OCI-LY3 (cell line): ENCODE results near the gene ELMO1.

ENCODE experiments used
- EZH2phosphoT487 ChIP-seq: fragments of 200-600 bp; shearing (Covaris generic); IDR thresholded peaks from 2 replicates; pipeline ENCODE4 v1.6.1; 2018; ENCODE audit warnings: antibody characterized with exemption, mixed run types, low read depth
- TF ChIP-seq, protein P1 (sequence below): fragments of 200-600, 300-600 bp; sonication (generic); IDR thresholded peaks from 2 replicates; pipeline ENCODE4 v1.5.1; 2014; ENCODE audit warnings: antibody characterized with exemption, low read length, low read depth

GRCh38 chr7:37480041-37481031, 31.7 kb upstream of the ELMO1 start:
- TF ChIP-seq, protein P1, sequence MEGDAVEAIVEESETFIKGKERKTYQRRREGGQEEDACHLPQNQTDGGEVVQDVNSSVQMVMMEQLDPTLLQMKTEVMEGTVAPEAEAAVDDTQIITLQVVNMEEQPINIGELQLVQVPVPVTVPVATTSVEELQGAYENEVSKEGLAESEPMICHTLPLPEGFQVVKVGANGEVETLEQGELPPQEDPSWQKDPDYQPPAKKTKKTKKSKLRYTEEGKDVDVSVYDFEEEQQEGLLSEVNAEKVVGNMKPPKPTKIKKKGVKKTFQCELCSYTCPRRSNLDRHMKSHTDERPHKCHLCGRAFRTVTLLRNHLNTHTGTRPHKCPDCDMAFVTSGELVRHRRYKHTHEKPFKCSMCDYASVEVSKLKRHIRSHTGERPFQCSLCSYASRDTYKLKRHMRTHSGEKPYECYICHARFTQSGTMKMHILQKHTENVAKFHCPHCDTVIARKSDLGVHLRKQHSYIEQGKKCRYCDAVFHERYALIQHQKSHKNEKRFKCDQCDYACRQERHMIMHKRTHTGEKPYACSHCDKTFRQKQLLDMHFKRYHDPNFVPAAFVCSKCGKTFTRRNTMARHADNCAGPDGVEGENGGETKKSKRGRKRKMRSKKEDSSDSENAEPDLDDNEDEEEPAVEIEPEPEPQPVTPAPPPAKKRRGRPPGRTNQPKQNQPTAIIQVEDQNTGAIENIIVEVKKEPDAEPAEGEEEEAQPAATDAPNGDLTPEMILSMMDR, result no peak
- no peak for TF ChIP-seq EZH2phosphoT487
